C4-2B (cell line): ENCODE measurements around the gene LRP1B.

Experiments
- ZFX ChIP-seq: fragments of 450-650 bp; IDR thresholded peaks from 2 replicates; pipeline ENCODE4 v1.6.1; 2017
- TF ChIP-seq, protein P1 (sequence below): fragments of 450-650 bp; conservative IDR thresholded peaks from 2 replicates; pipeline ENCODE4 v1.5.1; 2017; ENCODE audit warnings: mild to moderate bottlenecking

DNA sequence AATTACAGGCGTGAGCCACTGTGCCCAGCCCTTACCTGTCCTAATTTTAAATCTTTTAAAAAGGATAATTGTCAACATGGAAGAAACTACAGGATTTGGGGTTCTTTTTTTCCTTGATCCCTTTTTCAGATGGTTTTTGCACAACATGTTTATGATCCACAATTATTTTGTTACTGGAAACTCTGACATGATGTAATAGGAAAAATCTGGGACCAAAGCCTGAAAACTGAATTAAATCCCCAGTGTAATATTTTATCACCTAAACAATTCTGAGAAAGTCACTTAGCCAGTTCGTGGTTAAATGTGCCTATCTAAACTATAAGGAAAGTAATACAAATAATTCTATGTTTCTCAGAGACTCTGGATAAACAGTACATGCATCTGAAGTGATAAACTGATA, 1649.7 kb downstream of the LRP1B start:
- TF ChIP-seq, protein P1, sequence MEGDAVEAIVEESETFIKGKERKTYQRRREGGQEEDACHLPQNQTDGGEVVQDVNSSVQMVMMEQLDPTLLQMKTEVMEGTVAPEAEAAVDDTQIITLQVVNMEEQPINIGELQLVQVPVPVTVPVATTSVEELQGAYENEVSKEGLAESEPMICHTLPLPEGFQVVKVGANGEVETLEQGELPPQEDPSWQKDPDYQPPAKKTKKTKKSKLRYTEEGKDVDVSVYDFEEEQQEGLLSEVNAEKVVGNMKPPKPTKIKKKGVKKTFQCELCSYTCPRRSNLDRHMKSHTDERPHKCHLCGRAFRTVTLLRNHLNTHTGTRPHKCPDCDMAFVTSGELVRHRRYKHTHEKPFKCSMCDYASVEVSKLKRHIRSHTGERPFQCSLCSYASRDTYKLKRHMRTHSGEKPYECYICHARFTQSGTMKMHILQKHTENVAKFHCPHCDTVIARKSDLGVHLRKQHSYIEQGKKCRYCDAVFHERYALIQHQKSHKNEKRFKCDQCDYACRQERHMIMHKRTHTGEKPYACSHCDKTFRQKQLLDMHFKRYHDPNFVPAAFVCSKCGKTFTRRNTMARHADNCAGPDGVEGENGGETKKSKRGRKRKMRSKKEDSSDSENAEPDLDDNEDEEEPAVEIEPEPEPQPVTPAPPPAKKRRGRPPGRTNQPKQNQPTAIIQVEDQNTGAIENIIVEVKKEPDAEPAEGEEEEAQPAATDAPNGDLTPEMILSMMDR = no peak
- TF ChIP-seq ZFX = no peak
